Measurements from ENCODE around the gene APBA1.

APBA1 gene

GRCh38 chr9:69389437-69389995, 282.7 kb downstream of the APBA1 start:
- no peak for DNase-seq

- DNase-seq = no peak
These were observed 283.6 kb downstream of the APBA1 start for GRCh38 chr9:69388596-69388995.

- DNase-seq = no peak
These were observed 285.5 kb downstream of the APBA1 start for GRCh38 chr9:69386651-69387050.

GRCh38 chr9:69385581-69386033, 286.6 kb downstream of the APBA1 start:
- DNase-seq = no peak

GRCh38 chr9:69382135-69382534, 290.0 kb downstream of the APBA1 start:
- DNase-seq = no peak

GRCh38 chr9:69380811-69381210, 291.4 kb downstream of the APBA1 start:
- no peak for DNase-seq

GRCh38 chr9:69380301-69380700, 291.9 kb downstream of the APBA1 start:
- no peak for DNase-seq

GRCh38 chr9:69379270-69379982, 292.7 kb downstream of the APBA1 start:
- no peak for DNase-seq

- no peak for DNase-seq
These were observed 294.2 kb downstream of the APBA1 start for GRCh38 chr9:69377981-69378380.
